OCI-LY1 (cell line): Measurements from ENCODE around the gene EIF4EBP2.

Experiments used
- H2AFZ ChIP-seq: fragments of 200-600 bp; sonication (generic), shearing (Covaris generic); 2 replicates; pipeline ENCODE4 v1.6.0; 2014; ENCODE audit warnings: antibody characterized with exemption, mild to moderate bottlenecking, low read length
- H3F3A ChIP-seq: fragments of 200-600 bp; sonication (generic), shearing (Covaris generic); 2 replicates; pipeline ENCODE4 v1.6.0; 2014; ENCODE audit warnings: mild to moderate bottlenecking, antibody characterized with exemption, low read length, moderate library complexity; ENCODE audit not compliant: insufficient read depth
- H3K27ac ChIP-seq: fragments of 200-600 bp; sonication (generic); 2 replicates; pipeline ENCODE4 v1.5.1; 2014; ENCODE audit warnings: low read length, mixed run types, mild to moderate bottlenecking, low read depth; ENCODE audit not compliant: poor library complexity, severe bottlenecking
- H3K27me3 ChIP-seq: fragments of 200-600 bp; sonication (generic); 2 replicates; pipeline ENCODE4 v1.6.0; 2014; ENCODE audit warnings: antibody characterized with exemption, mild to moderate bottlenecking, low read length, moderate library complexity; ENCODE audit not compliant: insufficient read depth
- H3K36me3 ChIP-seq: fragments of 200-600 bp; sonication (generic); 2 replicates; pipeline ENCODE4 v1.6.1; 2014; ENCODE audit warnings: mild to moderate bottlenecking, antibody characterized with exemption, low read length, moderate library complexity, mixed read lengths; ENCODE audit not compliant: insufficient read depth
- H3K4me1 ChIP-seq: fragments of 200-600 bp; sonication (generic); 2 replicates; pipeline ENCODE4 v1.5.1; 2014; ENCODE audit warnings: mild to moderate bottlenecking, low read length, moderate library complexity; ENCODE audit not compliant: insufficient read depth, severe bottlenecking
- H3K4me2 ChIP-seq: fragments of 200-600 bp; sonication (generic), shearing (Covaris generic); 2 replicates; pipeline ENCODE4 v1.6.1; 2014; ENCODE audit warnings: low read length
- H3K4me3 ChIP-seq: fragments of 200-600 bp; sonication (generic); 2 replicates; pipeline ENCODE4 v1.5.1; 2014; ENCODE audit warnings: low read length, low read depth, mild to moderate bottlenecking, mixed read lengths; ENCODE audit not compliant: poor library complexity, severe bottlenecking
- H3K79me2 ChIP-seq: fragments of 200-600 bp; shearing (Covaris generic); 2 replicates; pipeline ENCODE4 v1.6.1; 2016; ENCODE audit warnings: mixed run types, low read length, mixed read lengths; ENCODE audit not compliant: insufficient read depth
- H3K9ac ChIP-seq: fragments of 200-600 bp; sonication (generic), shearing (Covaris generic); 2 replicates; pipeline ENCODE4 v1.6.1; 2014; ENCODE audit warnings: mild to moderate bottlenecking, low read length, mixed read lengths
- H3K9me2 ChIP-seq: fragments of 200-600 bp; sonication (generic), shearing (Covaris generic); 2 replicates; pipeline ENCODE4 v1.6.1; 2014; ENCODE audit warnings: low read depth, mild to moderate bottlenecking, low read length, mixed read lengths
- H3K9me3 ChIP-seq: fragments of 200-600 bp; shearing (Covaris generic); 2 replicates; pipeline ENCODE4 v1.6.1; 2014; ENCODE audit warnings: low read length, mixed read lengths
- H4K20me1 ChIP-seq: fragments of 200-600 bp; sonication (generic), shearing (Covaris generic); 2 replicates; pipeline ENCODE4 v1.6.0; 2016; ENCODE audit warnings: mild to moderate bottlenecking, low read length; ENCODE audit not compliant: insufficient read depth
- EZH2 ChIP-seq: fragments of 200-600 bp; sonication (generic), shearing (Covaris generic); IDR thresholded peaks from 2 replicates; pipeline ENCODE4 v1.8.0; 2017; ENCODE audit warnings: borderline replicate concordance, mixed run types, mild to moderate bottlenecking, antibody characterized with exemption, low read length, moderate library complexity, mixed read lengths
- TF ChIP-seq, protein P1 (sequence below): fragments of 200-600 bp; sonication (generic), shearing (Covaris generic); IDR thresholded peaks from 2 replicates; pipeline ENCODE4 v1.5.1; 2017; ENCODE audit warnings: mild to moderate bottlenecking, antibody characterized with exemption, low read length, moderate library complexity, mixed read lengths

EIF4EBP2 gene

DNA sequence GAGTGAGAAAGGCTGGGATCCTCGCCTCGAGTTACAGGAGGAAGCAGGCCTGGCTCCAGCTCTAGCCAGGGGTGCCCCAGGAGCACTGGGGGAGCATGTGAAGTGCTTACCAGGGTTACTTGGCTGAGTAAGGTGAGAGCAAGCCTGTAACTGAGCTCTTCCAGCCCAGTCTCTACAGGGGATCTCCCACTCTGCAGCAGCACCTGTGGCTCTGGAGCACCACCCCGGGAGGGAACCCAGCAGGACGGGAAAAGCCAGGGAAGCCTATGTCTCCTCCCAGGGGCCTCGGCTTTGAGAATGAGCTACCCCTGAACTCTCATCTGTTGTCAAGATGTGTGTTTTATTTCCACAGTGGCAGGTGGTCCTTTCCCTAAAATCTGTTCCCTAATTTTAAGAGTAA is 32.1 kb upstream of the EIF4EBP2 start:
- no peak for TF ChIP-seq EZH2
- TF ChIP-seq, protein P1, sequence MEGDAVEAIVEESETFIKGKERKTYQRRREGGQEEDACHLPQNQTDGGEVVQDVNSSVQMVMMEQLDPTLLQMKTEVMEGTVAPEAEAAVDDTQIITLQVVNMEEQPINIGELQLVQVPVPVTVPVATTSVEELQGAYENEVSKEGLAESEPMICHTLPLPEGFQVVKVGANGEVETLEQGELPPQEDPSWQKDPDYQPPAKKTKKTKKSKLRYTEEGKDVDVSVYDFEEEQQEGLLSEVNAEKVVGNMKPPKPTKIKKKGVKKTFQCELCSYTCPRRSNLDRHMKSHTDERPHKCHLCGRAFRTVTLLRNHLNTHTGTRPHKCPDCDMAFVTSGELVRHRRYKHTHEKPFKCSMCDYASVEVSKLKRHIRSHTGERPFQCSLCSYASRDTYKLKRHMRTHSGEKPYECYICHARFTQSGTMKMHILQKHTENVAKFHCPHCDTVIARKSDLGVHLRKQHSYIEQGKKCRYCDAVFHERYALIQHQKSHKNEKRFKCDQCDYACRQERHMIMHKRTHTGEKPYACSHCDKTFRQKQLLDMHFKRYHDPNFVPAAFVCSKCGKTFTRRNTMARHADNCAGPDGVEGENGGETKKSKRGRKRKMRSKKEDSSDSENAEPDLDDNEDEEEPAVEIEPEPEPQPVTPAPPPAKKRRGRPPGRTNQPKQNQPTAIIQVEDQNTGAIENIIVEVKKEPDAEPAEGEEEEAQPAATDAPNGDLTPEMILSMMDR, result no peak
- no peaks in the 10 kb centered on the region for H4K20me1 ChIP-seq
- H3K9ac ChIP-seq, result no peak overlapping the region
- no peaks in the 10 kb centered on the region for H3K79me2 ChIP-seq
- H3K4me3 ChIP-seq, result no peak overlapping the region
- H3K4me2 ChIP-seq, result no peak overlapping the region
- H3K36me3 ChIP-seq, result no peaks in the 10 kb centered on the region; the same call in 1 of the 2 replicates
- no peaks in the 10 kb centered on the region for H3K27me3 ChIP-seq
- H2AFZ ChIP-seq, result no peak overlapping the region
- no peaks in the 10 kb centered on the region for H3K9me3 ChIP-seq
- no peaks in the 10 kb centered on the region for H3K4me1 ChIP-seq
- H3K9me2 ChIP-seq, result no peaks in the 10 kb centered on the region
- H3K27ac ChIP-seq, result no peak overlapping the region
- H3F3A ChIP-seq, result no peaks in the 10 kb centered on the region

DNA sequence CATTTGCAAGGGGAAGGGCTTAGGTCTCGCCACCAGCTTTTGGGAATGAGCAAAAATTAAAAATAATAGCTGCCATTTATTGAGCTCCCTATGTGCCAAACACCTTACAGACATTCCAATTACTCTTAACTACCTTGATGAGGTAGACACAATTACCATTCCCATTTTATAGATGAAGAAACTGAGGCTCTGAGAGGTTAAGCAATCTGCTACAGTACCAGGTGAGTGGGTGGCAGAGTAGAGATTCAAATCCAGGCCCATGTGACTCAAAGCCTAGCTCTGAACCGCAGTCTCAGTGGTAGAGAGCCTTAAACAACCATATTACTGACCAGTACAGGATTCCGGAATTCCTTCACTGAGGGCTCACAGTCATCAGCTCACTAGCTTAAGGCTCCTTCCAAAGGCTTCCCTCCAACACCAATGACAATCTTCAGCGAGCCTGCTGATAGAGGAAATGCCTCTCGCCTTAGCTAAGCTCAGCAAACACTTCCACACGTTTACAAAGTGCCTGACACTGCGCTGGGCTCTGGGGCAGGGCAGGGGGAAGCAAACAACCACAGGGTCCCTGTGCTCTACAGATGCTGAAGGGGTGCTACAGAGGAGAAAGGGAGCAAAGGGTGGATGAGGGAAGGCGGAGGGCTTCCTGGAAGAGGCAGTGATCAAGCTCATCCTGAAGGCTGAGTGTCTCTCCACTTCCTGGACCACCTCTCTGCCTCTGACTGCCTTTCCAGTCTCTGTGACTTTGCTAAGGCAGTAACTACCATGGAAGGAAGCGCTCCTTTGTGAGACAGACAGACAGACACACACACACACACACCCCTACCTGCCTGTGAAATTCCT is 28.9 kb upstream of the EIF4EBP2 start:
- no peaks in the 10 kb centered on the region for H3K9me2 ChIP-seq
- no peaks in the 10 kb centered on the region for H3K79me2 ChIP-seq
- H3F3A ChIP-seq, result no peaks in the 10 kb centered on the region
- no peaks in the 10 kb centered on the region for H4K20me1 ChIP-seq
- H3K27ac ChIP-seq, result no peak overlapping the region
- H3K36me3 ChIP-seq, result no peaks in the 10 kb centered on the region; the same call in 1 of the 2 replicates
- TF ChIP-seq EZH2, result no peak
- TF ChIP-seq, protein P1, result no peak
- H3K4me2 ChIP-seq, result no peak overlapping the region
- no peaks in the 10 kb centered on the region for H3K9me3 ChIP-seq
- no peak overlapping the region for H2AFZ ChIP-seq
- no peaks in the 10 kb centered on the region for H3K4me1 ChIP-seq
- no peaks in the 10 kb centered on the region for H3K27me3 ChIP-seq
- H3K9ac ChIP-seq, result no peak overlapping the region
- H3K4me3 ChIP-seq, result no peak overlapping the region

- TF ChIP-seq EZH2, result no peak
- TF ChIP-seq, protein P1, result no peak
- no peaks in the 10 kb centered on the region for H3K9me3 ChIP-seq
- no peaks in the 10 kb centered on the region; the same call in 1 of the 2 replicates for H3K36me3 ChIP-seq
- no peaks in the 10 kb centered on the region for H3K9me2 ChIP-seq
- H3K79me2 ChIP-seq, result no peaks in the 10 kb centered on the region
- no peak overlapping the region for H2AFZ ChIP-seq
- H3K4me2 ChIP-seq, result no peak overlapping the region
- no peaks in the 10 kb centered on the region for H3K27me3 ChIP-seq
- no peak overlapping the region for H3K9ac ChIP-seq
- no peak overlapping the region for H3K4me3 ChIP-seq
- H3K4me1 ChIP-seq, result peaks cover under 1% of the 10 kb centered on the region
- H3F3A ChIP-seq, result no peaks in the 10 kb centered on the region
- no peaks in the 10 kb centered on the region for H4K20me1 ChIP-seq
- H3K27ac ChIP-seq, result no peak overlapping the region
Observed at GRCh38 chr10:70376436-70377378, 27.2 kb upstream of the EIF4EBP2 start.
